Mucosa of descending colon (tissue), 3 donors: ENCODE results near the gene GBP5. TPM values are rescaled to one million over a fixed set of nuclear protein-coding genes. Genes with fewer than 3 reads are reported as not detected.

Experiments used
- ATAC-seq: fragments of 200-7000 bp; cut with Tn5 transposase; one replicate; pipeline ENCODE4 v1.9.1; 2020; ENCODE audit warnings: mild to moderate bottlenecking, moderate library complexity
- DNase-seq, 3 donors: peaks; one replicate each; pipeline ENCODE4 v3.0.0-alpha.2; 2020
- H3K36me3 ChIP-seq: fragments of 200-600 bp; one replicate; pipeline ENCODE4 v1.8.0; 2021; ENCODE audit warnings: low read depth, mild to moderate bottlenecking
- H3K4me1 ChIP-seq: fragments of 200-600 bp; one replicate; pipeline ENCODE4 v1.8.0; 2021; ENCODE audit warnings: low read depth, mild to moderate bottlenecking
- H3K4me3 ChIP-seq: fragments of 200-600 bp; one replicate; pipeline ENCODE4 v1.8.0; 2021; ENCODE audit warnings: mild to moderate bottlenecking
- H3K9me3 ChIP-seq: fragments of 200-600 bp; one replicate; pipeline ENCODE4 v1.8.0; 2021; ENCODE audit warnings: mild to moderate bottlenecking
- CTCF ChIP-seq: fragments of 200-600 bp; IDR thresholded peaks from one replicate; pipeline ENCODE4 v1.8.0; 2022; ENCODE audit warnings: antibody characterized with exemption, mild to moderate bottlenecking
- intact Hi-C, 2 donors: fragments of 100-400 bp; cut with DNase I in 1 of 2; cut with micrococcal nuclease in 1 of 2; formaldehyde crosslinking; loops; one replicate each; pipeline versions ENCODE4 v1.11.0 to v1.11.1; 2022; cut with DNase I, micrococcal nuclease
- total RNA-seq, 3 donors: library from RNA; stranded (reverse); fragmentation: NEBNext Ultra II Directional in 2 of 3; extraction: Animal tissue kit (Norgen Biotek cat#: 25700) in 2 of 3; gene quantifications; one replicate each; pipeline versions ENCODE4 v1.2.1 to v1.2.4, GENCODE V29; 2021 to 2023
- donor health status: DM: no; HTN: no; CAD: no; lungs with moderate emphysema.
- donor health status: DM: no; HTN: no; CAD: no.
- donor health status: DM: no; HTN: yes; CAD: no.

GBP5 gene
- total RNA-seq, 3 donors from 2014 or later, result 2.1 to 7.3 (median 3.3) TPM

- ATAC-seq, result no peak
- DNase-seq, result no peak
- Histone ChIP-seq H3K4me1 (no peaks in the 10 kb centered on the region), H3K36me3 (no peaks in the 10 kb centered on the region), H3K4me3 (no peak overlapping the region), H3K9me3 (no peaks in the 10 kb centered on the region)
- intact Hi-C loops, result no loop called here
- no peak for TF ChIP-seq CTCF
Measured at GRCh38 chr1:89271341-89272015, 1.2 kb downstream of the GBP5 start.

- intact Hi-C loops, result no loop called here
- Histone ChIP-seq H3K36me3 (no peaks in the 10 kb centered on the region), H3K9me3 (no peaks in the 10 kb centered on the region), H3K4me3 (no peak overlapping the region), H3K4me1 (no peaks in the 10 kb centered on the region)
- ATAC-seq (no peak), DNase-seq (no peak)
- TF ChIP-seq CTCF, result no peak
Measured at GRCh38 chr1:89270423-89270822, 2.2 kb downstream of the GBP5 start.

GRCh38 chr1:89269277-89269676 lies 3.4 kb downstream of the GBP5 start:
- DNase-seq, result no peak
- no peaks in the 10 kb centered on the region for H3K4me1 ChIP-seq
- no peaks in the 10 kb centered on the region for H3K9me3 ChIP-seq
- H3K4me3 ChIP-seq, result no peak overlapping the region
- no peak for ATAC-seq
- TF ChIP-seq CTCF, result no peak
- no peaks in the 10 kb centered on the region for H3K36me3 ChIP-seq
- intact Hi-C loops, result no loop called here

DNA sequence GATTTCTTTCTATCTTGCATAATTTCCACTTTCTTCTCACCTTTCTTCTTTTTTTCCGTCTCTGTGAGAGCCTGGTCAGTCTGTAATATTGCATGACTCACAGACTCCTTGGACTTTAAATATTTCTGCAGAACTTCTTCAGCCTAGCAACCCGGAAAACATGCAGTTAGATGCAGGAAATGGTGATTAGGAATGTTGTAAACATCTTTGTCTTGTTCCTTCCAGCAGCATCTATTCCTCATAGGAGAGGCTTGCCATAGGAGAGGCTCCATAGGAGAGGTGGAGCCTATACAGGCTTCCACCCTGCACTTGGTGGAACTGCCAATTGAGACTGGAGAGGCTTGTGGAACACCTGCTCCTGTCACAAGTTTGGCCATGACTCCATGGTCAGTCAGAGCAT lies 10.0 kb downstream of the GBP5 start:
- intact Hi-C loops, result no loop called here
- no peaks in the 10 kb centered on the region for H3K9me3 ChIP-seq
- ATAC-seq (peak; percentile 39), DNase-seq (no peak)
- H3K36me3 ChIP-seq, result no peaks in the 10 kb centered on the region
- no peak for TF ChIP-seq CTCF
- no peak overlapping the region for H3K4me3 ChIP-seq
- H3K4me1 ChIP-seq, result no peaks in the 10 kb centered on the region

GRCh38 chr1:89261926-89262515 lies 10.6 kb downstream of the GBP5 start:
- DNase-seq (peak in 1 of 3 donors; percentile 41), ATAC-seq (no peak)
- no peak for TF ChIP-seq CTCF
- Histone ChIP-seq H3K4me3 (no peak overlapping the region), H3K4me1 (no peaks in the 10 kb centered on the region), H3K36me3 (no peaks in the 10 kb centered on the region), H3K9me3 (no peaks in the 10 kb centered on the region)
- intact Hi-C loops, result no loop called here
